DMS153 (cell line): ENCODE results near the gene PCDHGC5.

Experiments used
- DNase-seq: peaks from one replicate; lab custom pipeline; 2025; lab: John Stamatoyannopoulos, UW

Gene PCDHGC5

DNA sequence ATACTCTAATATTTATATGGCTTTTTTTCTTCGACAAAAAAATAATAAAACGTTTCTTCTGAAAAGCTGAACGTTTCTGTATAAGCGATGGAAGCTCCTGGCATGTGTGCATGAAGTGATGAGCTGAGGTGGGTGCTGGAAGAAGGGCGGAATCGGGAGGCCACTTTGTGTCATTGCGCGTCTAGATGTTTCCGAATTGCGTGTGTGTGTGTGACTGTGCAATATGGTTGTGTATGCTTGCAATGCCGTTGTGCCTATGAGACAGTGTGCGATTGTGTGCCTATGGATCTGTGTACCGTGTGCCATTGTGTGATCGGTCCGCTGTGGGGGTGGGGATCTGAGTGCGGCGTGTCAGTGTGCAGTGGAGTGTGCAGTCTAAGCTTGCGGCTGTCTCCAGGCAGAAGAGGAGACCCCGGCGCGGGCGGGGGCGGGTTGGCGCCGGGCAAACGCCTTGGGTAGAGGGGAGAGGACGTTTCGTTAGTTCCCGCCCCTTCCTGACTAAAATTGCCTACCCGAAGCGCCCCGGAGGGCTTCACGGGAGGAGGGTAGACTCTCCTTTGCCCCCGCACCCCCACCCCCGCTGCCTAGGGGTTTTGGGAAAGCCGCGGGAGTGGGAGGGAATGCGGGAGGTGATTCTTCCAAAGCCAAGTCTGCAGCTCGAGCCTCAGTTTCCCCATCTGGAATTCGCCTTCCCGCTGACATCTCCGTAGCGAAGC is 24.2 kb downstream of the PCDHGC5 start:
- DNase-seq: no peak

- peak; percentile 38 for DNase-seq
Observed at GRCh38 chr5:141513627-141514329, 24.9 kb downstream of the PCDHGC5 start.

- DNase-seq: peak; percentile 38
Observed at GRCh38 chr5:141514330-141515133, 25.7 kb downstream of the PCDHGC5 start.

DNA sequence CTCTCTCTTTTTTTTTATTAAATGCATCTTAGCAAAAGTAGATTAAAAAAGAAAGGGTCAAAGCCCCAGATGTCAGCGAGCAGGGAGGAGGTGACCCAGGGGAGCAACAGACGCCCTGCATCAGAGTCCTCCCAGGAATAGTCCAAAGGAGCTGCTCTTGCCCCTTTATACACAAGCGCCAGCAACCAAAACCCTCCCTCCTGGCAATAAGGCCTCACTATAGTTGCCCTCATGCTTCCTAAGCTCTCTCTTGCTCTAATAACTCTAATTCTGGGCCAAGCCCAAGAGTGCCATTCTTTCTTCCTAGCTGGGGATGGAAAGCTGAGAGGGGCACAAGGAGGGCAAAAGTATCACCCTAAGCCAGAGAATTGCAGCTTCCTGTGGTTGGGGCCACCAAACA is 26.3 kb downstream of the PCDHGC5 start:
- no peak for DNase-seq

GRCh38 chr5:141515946-141516671 is 27.2 kb downstream of the PCDHGC5 start:
- no peak for DNase-seq

DNA sequence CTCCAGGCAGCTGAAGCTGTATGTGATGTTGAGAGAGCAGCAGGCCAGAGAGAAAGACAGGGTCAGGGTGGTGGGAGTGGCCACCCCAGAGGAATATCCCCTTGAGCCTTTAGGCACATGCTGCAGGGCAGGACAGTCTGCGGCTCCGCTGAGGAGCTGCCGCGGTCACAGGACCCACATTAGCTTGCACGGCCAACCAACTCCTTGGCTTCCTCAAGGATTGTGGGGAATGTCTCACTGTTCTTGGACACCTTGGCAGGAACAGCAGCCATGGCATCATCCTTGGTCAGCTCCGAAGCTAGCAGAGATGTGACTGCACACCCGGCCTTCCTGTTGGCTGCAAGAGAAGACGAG is 27.8 kb downstream of the PCDHGC5 start:
- no peak for DNase-seq

DNA sequence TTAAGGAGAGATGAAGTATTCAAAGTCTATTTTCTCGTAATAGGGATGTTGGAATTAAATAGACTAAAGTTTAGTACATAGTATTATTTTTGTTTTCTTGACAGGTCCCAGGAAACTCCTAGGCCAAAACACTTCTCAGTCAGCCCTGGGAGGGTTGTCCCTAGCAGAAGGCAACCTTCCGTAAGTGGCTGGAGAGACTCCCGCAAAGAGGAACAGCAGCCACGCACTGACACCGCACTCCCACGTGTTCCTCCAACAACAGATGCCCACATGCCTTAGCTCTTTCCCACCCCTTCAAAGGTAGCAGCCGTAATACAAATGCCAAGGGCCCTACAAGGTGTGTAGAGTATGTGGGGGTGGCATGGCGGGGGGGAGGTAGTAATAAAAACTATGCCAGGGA is 28.4 kb downstream of the PCDHGC5 start:
- no peak for DNase-seq

DNA sequence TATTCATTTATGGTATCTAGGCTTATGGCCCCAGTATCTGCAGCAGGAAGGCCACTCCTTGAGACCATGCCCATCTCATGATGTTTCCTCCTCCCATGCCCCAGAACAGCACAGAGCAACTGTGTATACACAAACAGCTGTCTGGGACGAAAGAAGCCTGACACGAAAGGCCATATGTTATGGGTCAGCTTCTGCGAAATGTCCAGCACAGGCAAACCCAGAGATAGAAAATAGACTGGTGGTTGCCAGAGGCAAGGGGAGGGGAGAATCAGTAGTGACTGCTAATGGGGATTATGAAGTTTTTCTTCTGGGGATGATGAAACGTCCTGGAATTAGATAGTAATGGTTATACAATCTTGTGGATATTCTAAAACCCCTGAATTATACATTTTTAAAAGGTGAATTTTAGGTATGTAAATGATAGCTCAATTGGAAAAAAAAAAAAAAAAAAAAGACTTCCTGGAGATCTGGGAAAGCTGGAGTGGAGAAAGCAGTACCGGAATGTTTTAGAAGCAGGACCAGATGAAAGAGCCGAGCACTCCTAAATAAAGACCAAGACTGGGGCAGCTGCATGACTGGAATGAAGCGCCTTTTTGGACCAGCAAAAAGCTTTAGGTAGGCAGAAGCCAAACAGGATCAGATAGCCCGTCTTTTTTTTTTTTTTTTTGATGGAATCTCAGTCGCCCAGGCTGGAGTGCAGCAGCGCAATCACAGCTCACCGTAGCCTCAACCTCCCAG is 29.2 kb downstream of the PCDHGC5 start:
- DNase-seq: no peak

DNA sequence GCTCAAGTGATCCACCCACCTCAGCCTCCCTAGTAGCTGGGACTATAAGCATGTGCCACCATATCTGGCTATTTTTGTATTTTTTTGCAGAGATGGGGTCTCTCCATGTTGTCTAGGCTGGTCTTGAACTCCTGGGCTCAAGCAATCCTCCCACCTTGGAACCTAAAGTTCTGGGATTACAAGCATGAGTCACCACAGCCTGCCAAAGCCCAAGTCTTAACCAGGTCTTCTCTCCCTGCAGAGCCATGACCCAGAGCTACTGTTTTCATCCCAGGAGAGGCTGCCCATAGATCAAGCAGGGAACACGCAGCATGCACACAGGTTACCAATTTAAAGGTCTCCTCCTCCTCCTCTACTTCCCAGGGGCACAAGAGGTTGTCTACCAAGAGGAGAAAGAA is 29.7 kb downstream of the PCDHGC5 start:
- no peak for DNase-seq

GRCh38 chr5:141519605-141520565 is 31.0 kb downstream of the PCDHGC5 start:
- no peak for DNase-seq

- peak; percentile 5 for DNase-seq
Observed at GRCh38 chr5:141521244-141521781, 32.4 kb downstream of the PCDHGC5 start.

- DNase-seq: no peak
Observed at GRCh38 chr5:141522301-141522700, 33.4 kb downstream of the PCDHGC5 start.

DNA sequence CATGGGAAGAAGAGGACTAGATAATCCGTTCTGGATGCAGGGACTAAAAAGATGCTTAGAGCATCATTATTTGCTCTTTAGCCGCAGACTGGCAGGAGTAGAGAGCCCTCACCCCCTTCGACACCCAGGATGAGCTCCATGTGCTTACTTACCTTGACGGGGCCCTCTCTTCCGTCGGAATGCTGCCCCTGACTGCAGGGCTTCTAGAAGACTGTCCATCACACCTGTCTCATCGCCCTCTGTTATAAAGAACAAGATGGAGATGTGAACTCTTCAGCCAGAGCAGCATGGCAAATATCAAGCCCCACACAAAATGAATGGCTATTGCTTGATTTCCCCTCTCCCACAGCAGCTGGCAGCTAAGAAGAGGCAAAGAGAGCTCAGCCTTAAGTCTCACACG is 35.1 kb downstream of the PCDHGC5 start:
- DNase-seq: no peak

DNA sequence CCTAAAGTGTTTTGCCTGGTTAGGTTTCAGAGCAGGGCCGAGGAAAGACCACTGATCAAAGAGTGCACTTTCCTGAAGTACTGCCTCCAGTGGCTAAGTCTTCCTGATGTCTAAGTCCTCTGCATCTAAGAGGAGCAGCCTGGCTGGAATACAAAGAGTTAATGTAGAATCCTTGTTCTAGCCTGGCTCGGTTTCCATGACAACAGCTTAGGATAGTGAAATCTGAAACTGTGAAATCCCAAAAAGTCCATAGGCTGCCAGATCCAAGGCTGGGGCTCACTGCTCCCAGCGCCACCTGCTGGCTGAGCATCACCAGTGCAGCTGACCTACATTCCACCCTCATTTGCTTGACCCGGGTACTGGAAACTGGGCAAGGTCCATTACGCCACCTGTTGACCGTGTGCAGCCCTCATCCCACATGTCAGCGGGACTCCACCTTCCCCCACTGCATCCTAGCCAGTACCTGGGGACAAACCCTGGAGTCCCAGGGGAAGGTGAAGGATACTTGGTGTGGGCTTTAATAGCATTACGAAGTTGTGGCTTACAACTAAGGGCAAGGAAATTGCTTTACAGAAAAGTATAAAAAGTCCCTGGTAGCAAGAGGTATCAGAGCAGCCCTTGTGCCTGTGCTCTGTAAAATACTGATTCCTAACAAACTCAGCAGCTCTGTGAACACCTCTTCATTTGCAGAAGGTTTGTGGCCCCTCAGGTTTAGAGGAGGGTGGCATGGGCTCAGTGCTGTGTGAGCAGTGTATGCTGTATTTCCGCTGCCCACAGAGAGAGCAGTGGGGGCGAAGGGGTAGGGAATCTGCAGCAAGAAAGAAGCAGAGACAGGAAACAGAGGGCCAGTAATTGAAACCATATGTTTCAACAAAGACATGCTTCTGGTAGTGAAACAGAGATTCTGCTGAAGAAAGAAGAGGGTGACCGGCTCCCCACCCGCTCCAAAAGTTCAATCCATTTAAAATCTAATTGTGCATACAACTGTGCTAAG is 36.0 kb downstream of the PCDHGC5 start:
- DNase-seq: peak; percentile 36

DNA sequence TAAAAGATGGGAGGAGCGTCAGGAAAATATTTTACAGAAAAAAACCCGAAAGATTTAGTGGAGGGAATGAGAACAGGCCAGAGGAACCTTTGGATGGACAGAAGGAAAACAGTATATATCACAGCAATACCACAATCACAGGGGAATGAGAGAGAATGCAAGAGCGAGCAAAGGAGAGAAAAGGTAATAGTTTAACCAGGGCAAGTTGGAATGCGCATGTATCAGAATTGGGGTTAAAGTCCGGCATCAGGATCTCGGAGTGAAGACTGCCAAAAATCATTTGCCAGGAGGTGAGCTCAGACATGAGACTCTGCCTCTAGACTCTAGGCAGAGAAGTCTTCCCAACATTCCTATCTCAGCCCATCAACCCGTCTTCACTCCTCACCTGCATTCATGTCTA is 36.8 kb downstream of the PCDHGC5 start:
- no peak for DNase-seq

GRCh38 chr5:141527426-141527825 is 38.5 kb downstream of the PCDHGC5 start:
- no peak for DNase-seq

GRCh38 chr5:141528291-141528984 is 39.6 kb downstream of the PCDHGC5 start:
- DNase-seq: no peak

GRCh38 chr5:141529002-141529401 is 40.1 kb downstream of the PCDHGC5 start:
- no peak for DNase-seq
